Testis (tissue), 2 donors: ENCODE results near the gene WDR93.
A peak's percentile ranks its signal among the peaks of the same experiment; 100 is the strongest.

Experiments
- POLR2A ChIP-seq: fragments of 450-650 bp; IDR thresholded peaks from one replicate; pipeline ENCODE4 v1.6.1; 2017; ENCODE audit warnings: antibody characterized with exemption, mild to moderate bottlenecking, moderate library complexity
- TF ChIP-seq, protein P1 (sequence below), 3 experiments: fragments of 450-650 bp in 2 of 3; fragments of 200-600 bp in 1 of 3; sonication (generic) in 1 of 3; IDR thresholded peaks; one replicate each; pipeline ENCODE4 v1.5.1; 2016 to 2019; ENCODE audit warnings: antibody characterized with exemption in 3 of 3, mild to moderate bottlenecking in 2 of 3, moderate library complexity in 1 of 3

GRCh38 chr15:89776274-89777072 is 85.9 kb downstream of the WDR93 start, which contains the start of gene MESP2:
- TF ChIP-seq, protein P1, sequence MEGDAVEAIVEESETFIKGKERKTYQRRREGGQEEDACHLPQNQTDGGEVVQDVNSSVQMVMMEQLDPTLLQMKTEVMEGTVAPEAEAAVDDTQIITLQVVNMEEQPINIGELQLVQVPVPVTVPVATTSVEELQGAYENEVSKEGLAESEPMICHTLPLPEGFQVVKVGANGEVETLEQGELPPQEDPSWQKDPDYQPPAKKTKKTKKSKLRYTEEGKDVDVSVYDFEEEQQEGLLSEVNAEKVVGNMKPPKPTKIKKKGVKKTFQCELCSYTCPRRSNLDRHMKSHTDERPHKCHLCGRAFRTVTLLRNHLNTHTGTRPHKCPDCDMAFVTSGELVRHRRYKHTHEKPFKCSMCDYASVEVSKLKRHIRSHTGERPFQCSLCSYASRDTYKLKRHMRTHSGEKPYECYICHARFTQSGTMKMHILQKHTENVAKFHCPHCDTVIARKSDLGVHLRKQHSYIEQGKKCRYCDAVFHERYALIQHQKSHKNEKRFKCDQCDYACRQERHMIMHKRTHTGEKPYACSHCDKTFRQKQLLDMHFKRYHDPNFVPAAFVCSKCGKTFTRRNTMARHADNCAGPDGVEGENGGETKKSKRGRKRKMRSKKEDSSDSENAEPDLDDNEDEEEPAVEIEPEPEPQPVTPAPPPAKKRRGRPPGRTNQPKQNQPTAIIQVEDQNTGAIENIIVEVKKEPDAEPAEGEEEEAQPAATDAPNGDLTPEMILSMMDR (IDR thresholded peaks at IDR 0.05), result peak in 2 of 3 experiments; percentile 62 to 72
- no peak for TF ChIP-seq POLR2A
